Endothelial cell of umbilical vein (primary cell): ENCODE measurements around the gene LCOR. TPM values are rescaled to one million over a fixed set of nuclear protein-coding genes. Genes with fewer than 3 reads are reported as not detected.

ENCODE experiments used
- BruUV-seq: library from RNA; stranded (reverse); fragments of 400-500 nt; replicated peaks from 2 replicates; lab custom pipeline; 2021; lab: Mats Ljungman, UMichigan
- CTCF ChIA-PET: fragments of 300-600, 350-600 bp; sonication (Branson Sonifier 250); formaldehyde crosslinking; loops from one replicate; lab custom pipeline; 2021; ENCODE audit warnings: antibody characterized with exemption, inconsistent platforms; lab: Charles Lee
- POLR2A ChIA-PET: fragments of 300-600, 350-600 bp; sonication (Branson Sonifier 250); formaldehyde crosslinking; loops from one replicate; lab custom pipeline; 2021; ENCODE audit warnings: antibody characterized with exemption, inconsistent platforms; lab: Charles Lee
- DNase-seq: peaks from one replicate; pipeline ENCODE4 v3.0.0-alpha.2; 2011; ENCODE audit warnings: low read depth, low spot score
- FAIRE-seq: peaks from 2 replicates; lab custom pipeline; 2011; peaks lifted over from hg19 to GRCh38; lab: Jason Lieb, UNC
- H2AFZ ChIP-seq: 2 replicates; pipeline ENCODE4 v1.6.0; 2012; ENCODE audit warnings: low read depth, low read length, control low read depth, inconsistent platforms
- H3K27ac ChIP-seq: 2 replicates; pipeline ENCODE4 v1.5.1; 2011; ENCODE audit warnings: low read depth, mild to moderate bottlenecking, control low read depth, low read length, moderate library complexity; ENCODE audit not compliant: insufficient read depth
- H3K27me3 ChIP-seq, 2 experiments: 2 replicates each; pipeline versions ENCODE4 v1.6.0 to v1.6.1; 2011; ENCODE audit warnings: low read length in 2 of 2, mixed read lengths in 1 of 2; ENCODE audit not compliant: control insufficient read depth in 2 of 2, insufficient read depth in 2 of 2
- H3K36me3 ChIP-seq, 2 experiments: 2 replicates in 1 of 2; 3 replicates in 1 of 2; pipeline ENCODE4 v1.5.1; 2011; ENCODE audit warnings: low read length in 2 of 2, mild to moderate bottlenecking in 1 of 2, moderate library complexity in 1 of 2; ENCODE audit not compliant: control insufficient read depth in 2 of 2, insufficient read depth in 2 of 2; ENCODE audit errors: extremely low read depth in 1 of 2
- H3K4me1 ChIP-seq: 3 replicates; pipeline ENCODE4 v1.5.1; 2011; ENCODE audit warnings: mild to moderate bottlenecking, low read length; ENCODE audit not compliant: control insufficient read depth, insufficient read depth; ENCODE audit errors: extremely low read depth
- H3K4me2 ChIP-seq: 2 replicates; pipeline ENCODE4 v1.6.1; 2011; ENCODE audit warnings: low read length, control low read depth, mixed read lengths; ENCODE audit not compliant: insufficient read depth
- H3K4me3 ChIP-seq, 3 experiments: fragments of 200-600 bp in 1 of 3; sonication (generic), shearing (Covaris generic) in 1 of 3; replicated peaks in 1 of 3; 2 replicates each; pipeline ENCODE4 v1.5.1; 2011 to 2016; ENCODE audit warnings: control low read depth in 3 of 3, low read length in 3 of 3, mild to moderate bottlenecking in 2 of 3, inconsistent platforms in 1 of 3, low read depth in 1 of 3, moderate library complexity in 1 of 3; ENCODE audit not compliant: insufficient read depth in 1 of 3
- H3K79me2 ChIP-seq: 2 replicates; pipeline ENCODE4 v1.6.0; 2012; ENCODE audit warnings: low read length, inconsistent platforms; ENCODE audit not compliant: control insufficient read depth, insufficient read depth
- H3K9ac ChIP-seq: replicated peaks from 2 replicates; pipeline ENCODE3; 2011; ENCODE audit warnings: low read length, control low read depth; ENCODE audit not compliant: insufficient read depth; ENCODE audit errors: extremely low read depth
- H3K9me1 ChIP-seq: replicated peaks from 3 replicates; pipeline ENCODE4 v1.6.0; 2011; ENCODE audit warnings: mild to moderate bottlenecking, low read length; ENCODE audit not compliant: control insufficient read depth, insufficient read depth; ENCODE audit errors: extremely low read depth
- H3K9me3 ChIP-seq: replicated peaks from 2 replicates; pipeline ENCODE4 v1.5.1; 2012; ENCODE audit warnings: low read length, inconsistent platforms; ENCODE audit not compliant: control insufficient read depth, insufficient read depth
- H4K20me1 ChIP-seq: replicated peaks from 2 replicates; pipeline ENCODE3; 2011; ENCODE audit warnings: mild to moderate bottlenecking, low read length; ENCODE audit not compliant: control insufficient read depth, insufficient read depth; ENCODE audit errors: extremely low read depth
- EZH2 ChIP-seq: IDR thresholded peaks from 2 replicates; pipeline ENCODE4 v1.6.1; 2012; ENCODE audit warnings: borderline replicate concordance, low read depth, mild to moderate bottlenecking, moderate library complexity, low read length, inconsistent platforms; ENCODE audit not compliant: severe bottlenecking
- FOS ChIP-seq: IDR thresholded peaks from 2 replicates; pipeline ENCODE4 v1.6.1; 2011; ENCODE audit warnings: mild to moderate bottlenecking, low read length, moderate library complexity, borderline replicate concordance; ENCODE audit not compliant: insufficient read depth
- GATA2 ChIP-seq: IDR thresholded peaks from 2 replicates; pipeline ENCODE4 v1.7.0; 2011; ENCODE audit warnings: low read depth, mild to moderate bottlenecking, moderate library complexity, mixed read lengths, low read length; ENCODE audit not compliant: insufficient read length, insufficient read depth
- JUN ChIP-seq: IDR thresholded peaks from 2 replicates; pipeline ENCODE4 v1.6.1; 2011; ENCODE audit warnings: borderline replicate concordance, low read depth; ENCODE audit not compliant: insufficient read length, insufficient read depth
- MYC ChIP-seq: IDR thresholded peaks from one replicate; pipeline ENCODE4 v1.6.1; 2011; ENCODE audit warnings: mild to moderate bottlenecking, low read depth, low read length
- POLR2A ChIP-seq: IDR thresholded peaks from 2 replicates; pipeline ENCODE4 v1.6.1; 2012; ENCODE audit warnings: low read depth, mild to moderate bottlenecking, control low read depth, low read length
- POLR2AphosphoS5 ChIP-seq: IDR thresholded peaks from 2 replicates; pipeline ENCODE4 v1.6.1; 2012; ENCODE audit warnings: low read depth, mild to moderate bottlenecking, control low read depth, low read length, moderate library complexity; ENCODE audit not compliant: insufficient read depth
- dilution Hi-C: fragments of 300-500 bp; cut with MboI; formaldehyde crosslinking; loops from one replicate; pipeline ENCODE4 v1.15.0; 2019; ENCODE audit warnings: low sequenced_read_pairs; ENCODE audit not compliant: extremely low pct_ligation_motif_present
- intact Hi-C: fragments of 100-400 bp; cut with micrococcal nuclease; formaldehyde crosslinking; loops from one replicate; pipeline ENCODE4 v1.10.0; 2022
- microRNA counts: library from miRNA; unstranded; fragments of <30 nt; microRNA quantifications from one replicate; lab custom pipeline; 2016
- microRNA-seq: library from miRNA; unstranded; fragments of <30 nt; microRNA quantifications from one replicate; pipeline ENCODE4 v1.2.0, GENCODE V29; 2021; ENCODE audit warnings: borderline number of aligned reads, borderline replicate concordance
- polyA plus RNA-seq, 4 experiments: library from polyadenylated mRNA; depleted of rRNA in 3 of 4; stranded (reverse) in 3 of 4; unstranded in 1 of 4; fragments of >200 nt; gene quantifications; 2 replicates each; pipeline versions ENCODE4 v1.2.1 to v1.2.3, GENCODE V29; 2011 to 2012; ENCODE audit warnings: missing spikeins in 1 of 4
- small RNA-seq: library from RNA; depleted of rRNA; stranded (forward); fragments of <200 nt; gene quantifications from one replicate; pipeline ENCODE3, GENCODE V24; 2012; ENCODE audit warnings: low replicate concordance, low read depth; ENCODE audit not compliant: insufficient read depth, insufficient read length
- total RNA-seq: library from RNA; stranded (reverse); gene quantifications from 2 replicates; pipeline ENCODE4 v1.2.3, GENCODE V29; 2021
- TF ChIP-seq, protein P1 (sequence below), 2 donors: IDR thresholded peaks; 1 replicate in 1 of 2; 2 replicates in 1 of 2; pipeline ENCODE4 v1.5.1; 2011; ENCODE audit warnings: low read length in 2 of 2, mild to moderate bottlenecking in 2 of 2, moderate library complexity in 2 of 2, control low read depth in 1 of 2, inconsistent platforms in 1 of 2, low read depth in 1 of 2; ENCODE audit not compliant: insufficient read depth in 1 of 2; ENCODE audit errors: extremely low read depth in 1 of 2
- TF ChIP-seq, protein P2 (sequence below): IDR thresholded peaks from 2 replicates; pipeline ENCODE4 v1.6.1; 2011; ENCODE audit not compliant: insufficient read depth, insufficient read length

The LCOR gene
- total and polyA plus RNA-seq, 2 donors (not counting 3 experiments of a cell fraction or from before 2014, with no cell fraction given): 11.6 to 39.0 TPM

DNA sequence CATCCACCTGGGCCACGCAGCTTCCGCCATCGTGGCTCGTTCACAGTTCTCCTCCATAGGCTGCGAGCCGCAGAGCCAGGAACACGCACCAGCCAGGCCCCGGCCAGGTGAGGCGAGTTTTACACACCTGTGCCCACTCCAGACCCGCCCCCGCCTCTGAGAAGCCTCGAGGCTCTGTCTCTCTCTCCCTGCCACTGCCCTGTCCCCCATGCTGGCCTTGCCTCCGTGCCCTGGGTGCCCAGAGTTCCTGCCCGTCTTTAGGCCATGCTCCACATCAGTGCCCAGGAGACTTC lies 211.4 kb downstream of the LCOR start:
- H3K36me3 ChIP-seq: no peaks in the 10 kb centered on the region
- H3K4me2 ChIP-seq: no peak overlapping the region
- dilution Hi-C loops (no loop called here), intact Hi-C loops (no loop called here)
- FAIRE-seq (no peak), DNase-seq (no peak)
- BruUV-seq: no TSS peak
- H3K9ac ChIP-seq: no peak overlapping the region
- POLR2A ChIA-PET: no interaction called here
- H3K4me1 ChIP-seq: no peaks in the 10 kb centered on the region
- H3K27me3 ChIP-seq: no peaks in the 10 kb centered on the region
- H3K79me2 ChIP-seq: no peaks in the 10 kb centered on the region
- H3K4me3 ChIP-seq: no peak overlapping the region
- TF ChIP-seq POLR2A (no peak), POLR2AphosphoS5 (no peak), JUN (no peak), MYC (no peak), GATA2 (no peak), FOS (no peak), EZH2 (no peak)
- TF ChIP-seq, protein P1, sequence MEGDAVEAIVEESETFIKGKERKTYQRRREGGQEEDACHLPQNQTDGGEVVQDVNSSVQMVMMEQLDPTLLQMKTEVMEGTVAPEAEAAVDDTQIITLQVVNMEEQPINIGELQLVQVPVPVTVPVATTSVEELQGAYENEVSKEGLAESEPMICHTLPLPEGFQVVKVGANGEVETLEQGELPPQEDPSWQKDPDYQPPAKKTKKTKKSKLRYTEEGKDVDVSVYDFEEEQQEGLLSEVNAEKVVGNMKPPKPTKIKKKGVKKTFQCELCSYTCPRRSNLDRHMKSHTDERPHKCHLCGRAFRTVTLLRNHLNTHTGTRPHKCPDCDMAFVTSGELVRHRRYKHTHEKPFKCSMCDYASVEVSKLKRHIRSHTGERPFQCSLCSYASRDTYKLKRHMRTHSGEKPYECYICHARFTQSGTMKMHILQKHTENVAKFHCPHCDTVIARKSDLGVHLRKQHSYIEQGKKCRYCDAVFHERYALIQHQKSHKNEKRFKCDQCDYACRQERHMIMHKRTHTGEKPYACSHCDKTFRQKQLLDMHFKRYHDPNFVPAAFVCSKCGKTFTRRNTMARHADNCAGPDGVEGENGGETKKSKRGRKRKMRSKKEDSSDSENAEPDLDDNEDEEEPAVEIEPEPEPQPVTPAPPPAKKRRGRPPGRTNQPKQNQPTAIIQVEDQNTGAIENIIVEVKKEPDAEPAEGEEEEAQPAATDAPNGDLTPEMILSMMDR (IDR thresholded peaks at IDR 0.05; ENCODE audit: extremely low read depth in 1 of 2, insufficient read depth in 1 of 2, low read depth in 1 of 2, low read length in 2 of 2): no peak
- TF ChIP-seq, protein P2, sequence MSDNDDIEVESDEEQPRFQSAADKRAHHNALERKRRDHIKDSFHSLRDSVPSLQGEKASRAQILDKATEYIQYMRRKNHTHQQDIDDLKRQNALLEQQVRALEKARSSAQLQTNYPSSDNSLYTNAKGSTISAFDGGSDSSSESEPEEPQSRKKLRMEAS: no peak
- CTCF ChIA-PET: interaction anchor here (1.0 to 1.9 kb wide), 3 partner anchors 14 to 29 kb away, joined by 3 to 5 read pairs (median 4); no protein-coding TSS in a partner anchor
- no peak overlapping the region for H2AFZ ChIP-seq
- H4K20me1 ChIP-seq: no peaks in the 10 kb centered on the region
- H3K9me3 ChIP-seq: no peaks in the 10 kb centered on the region
- no peaks in the 10 kb centered on the region for H3K9me1 ChIP-seq
- H3K27ac ChIP-seq: no peak overlapping the region

MicroRNA genes within 50 kb of the gene (microRNA counts, 767-probe panel; counts per million panel counts)
- 723 counts per million, percentile 96 among the panel's probes with 10 or more counts for microRNA hsa-miR-607 (lab: Ali Mortazavi, UCI)

Small RNA genes within 50 kb of the gene (microRNA-seq; reads per million reads assigned to microRNA genes)
- not detected for gene MIR607

Small RNA genes within 50 kb of the gene (small RNA-seq; reads per million reads assigned to genes)
- gene HMGN2P35 (not detected), gene MIR607 (not detected)

Other genes starting within 250 kb of the LCOR start
- 142 and 144 TPM in 2 replicates for gene TM9SF3, start 245.3 kb upstream of the LCOR start, total RNA-seq
- 88.6 and 133 TPM in 2 replicates for gene TM9SF3, start 245.3 kb upstream of the LCOR start, polyA plus RNA-seq
- not detected in 2 replicates for gene PIK3AP1, start 111.8 kb upstream of the LCOR start, total RNA-seq
- gene PIK3AP1, start 111.8 kb upstream of the LCOR start, polyA plus RNA-seq: 0.04 TPM in 1 of 2 replicates, not detected in the other